H1 (cell line): ENCODE results near the gene CACNG1.

Experiments
- EP300 ChIP-seq, 2 experiments: IDR thresholded peaks; 1 replicate in 1 of 2; 2 replicates in 1 of 2; pipeline ENCODE4 v1.6.1; 2011 to 2012; ENCODE audit warnings: low read depth in 2 of 2, low read length in 2 of 2, mild to moderate bottlenecking in 2 of 2, borderline replicate concordance in 1 of 2, inconsistent platforms in 1 of 2, moderate library complexity in 1 of 2
- HDAC2 ChIP-seq, 2 experiments: fragments of 300-600 bp in 1 of 2; sonication (generic) in 1 of 2; IDR thresholded peaks; 2 replicates each; pipeline ENCODE4 v1.6.1; 2011 to 2012; ENCODE audit warnings: low read depth in 2 of 2, low read length in 2 of 2, mild to moderate bottlenecking in 2 of 2, moderate library complexity in 2 of 2, borderline replicate concordance in 1 of 2, inconsistent platforms in 1 of 2
- TF ChIP-seq, protein P1 (sequence below), 3 experiments: IDR thresholded peaks; 1 replicate in 2 of 3; 2 replicates in 1 of 3; pipeline versions ENCODE4 v1.5.1 to v1.6.1; 2011; ENCODE audit warnings: low read length in 3 of 3, mild to moderate bottlenecking in 3 of 3, inconsistent platforms in 2 of 3, low read depth in 1 of 3, moderate library complexity in 1 of 3; ENCODE audit not compliant: insufficient read depth in 1 of 3; ENCODE audit errors: control extremely low read depth in 1 of 3

DNA sequence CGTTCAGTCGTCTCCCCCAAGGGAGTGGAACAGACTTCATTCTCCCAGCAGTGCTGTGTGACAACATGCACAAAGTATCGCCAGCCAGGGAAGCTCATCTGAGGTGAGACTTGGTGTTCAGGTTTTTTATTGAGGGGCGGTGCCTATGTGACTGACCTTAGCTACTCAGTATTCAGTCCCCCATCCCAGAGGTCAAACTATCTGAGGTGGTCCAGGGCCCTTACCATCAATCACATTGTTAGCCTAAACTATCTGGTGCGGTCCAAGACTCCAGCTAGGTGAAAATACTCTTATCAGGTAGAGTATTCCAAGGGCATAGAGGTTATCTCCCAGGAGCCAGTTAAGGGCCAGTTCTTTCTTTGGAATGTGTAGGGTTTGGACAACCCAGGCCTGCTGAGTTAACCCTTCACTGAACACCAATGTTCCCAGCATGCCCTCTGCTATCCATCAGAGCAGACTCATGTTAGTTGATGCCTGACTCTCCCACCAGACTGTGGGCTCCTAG is 5.4 kb upstream of the CACNG1 start:
- TF ChIP-seq HDAC2 (IDR thresholded peaks at IDR 0.05; ENCODE audit: borderline replicate concordance in 1 of 2, low read depth in 2 of 2, low read length in 2 of 2) (no peak), EP300 (IDR thresholded peaks at IDR 0.05; ENCODE audit: borderline replicate concordance in 1 of 2, low read depth in 2 of 2, low read length in 2 of 2) (no peak)
- TF ChIP-seq, protein P1, sequence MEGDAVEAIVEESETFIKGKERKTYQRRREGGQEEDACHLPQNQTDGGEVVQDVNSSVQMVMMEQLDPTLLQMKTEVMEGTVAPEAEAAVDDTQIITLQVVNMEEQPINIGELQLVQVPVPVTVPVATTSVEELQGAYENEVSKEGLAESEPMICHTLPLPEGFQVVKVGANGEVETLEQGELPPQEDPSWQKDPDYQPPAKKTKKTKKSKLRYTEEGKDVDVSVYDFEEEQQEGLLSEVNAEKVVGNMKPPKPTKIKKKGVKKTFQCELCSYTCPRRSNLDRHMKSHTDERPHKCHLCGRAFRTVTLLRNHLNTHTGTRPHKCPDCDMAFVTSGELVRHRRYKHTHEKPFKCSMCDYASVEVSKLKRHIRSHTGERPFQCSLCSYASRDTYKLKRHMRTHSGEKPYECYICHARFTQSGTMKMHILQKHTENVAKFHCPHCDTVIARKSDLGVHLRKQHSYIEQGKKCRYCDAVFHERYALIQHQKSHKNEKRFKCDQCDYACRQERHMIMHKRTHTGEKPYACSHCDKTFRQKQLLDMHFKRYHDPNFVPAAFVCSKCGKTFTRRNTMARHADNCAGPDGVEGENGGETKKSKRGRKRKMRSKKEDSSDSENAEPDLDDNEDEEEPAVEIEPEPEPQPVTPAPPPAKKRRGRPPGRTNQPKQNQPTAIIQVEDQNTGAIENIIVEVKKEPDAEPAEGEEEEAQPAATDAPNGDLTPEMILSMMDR (IDR thresholded peaks at IDR 0.05; ENCODE audit: control extremely low read depth in 1 of 3, insufficient read depth in 1 of 3, low read depth in 1 of 3, low read length in 3 of 3) = no peak
